Activated CD4-positive, alpha-beta T cell treated with anti-CD3 and anti-CD28 coated beads, Interleukin-2, amount 50 U/mL, for 48 hours (primary cell): ENCODE results near the gene SPO11.

Source experiments
- DNase-seq, 2 experiments: peaks; one replicate each; pipeline ENCODE4 v3.0.0-alpha.2; 2020

SPO11 gene

DNA sequence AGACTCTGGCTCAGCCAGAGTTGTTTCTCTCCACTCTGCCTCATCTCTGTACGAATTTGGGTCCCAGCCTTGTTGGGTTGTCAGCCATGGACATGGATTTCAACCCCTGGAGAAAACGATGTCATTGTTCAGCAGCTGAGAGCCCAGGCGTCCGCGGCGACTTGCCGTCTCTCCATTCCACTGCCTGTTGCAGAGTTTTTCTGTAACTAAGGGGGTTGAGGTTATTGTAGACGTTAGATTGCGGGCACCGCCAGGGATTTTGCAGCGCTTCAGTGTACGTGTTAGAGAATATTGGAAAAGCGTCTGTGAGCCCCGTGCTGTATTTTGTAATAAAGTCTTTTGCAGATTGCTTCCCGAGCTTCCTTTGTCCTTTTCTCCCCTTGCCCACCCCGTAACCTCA, 48.5 kb downstream of the SPO11 start:
- DNase-seq, result no peak

DNA sequence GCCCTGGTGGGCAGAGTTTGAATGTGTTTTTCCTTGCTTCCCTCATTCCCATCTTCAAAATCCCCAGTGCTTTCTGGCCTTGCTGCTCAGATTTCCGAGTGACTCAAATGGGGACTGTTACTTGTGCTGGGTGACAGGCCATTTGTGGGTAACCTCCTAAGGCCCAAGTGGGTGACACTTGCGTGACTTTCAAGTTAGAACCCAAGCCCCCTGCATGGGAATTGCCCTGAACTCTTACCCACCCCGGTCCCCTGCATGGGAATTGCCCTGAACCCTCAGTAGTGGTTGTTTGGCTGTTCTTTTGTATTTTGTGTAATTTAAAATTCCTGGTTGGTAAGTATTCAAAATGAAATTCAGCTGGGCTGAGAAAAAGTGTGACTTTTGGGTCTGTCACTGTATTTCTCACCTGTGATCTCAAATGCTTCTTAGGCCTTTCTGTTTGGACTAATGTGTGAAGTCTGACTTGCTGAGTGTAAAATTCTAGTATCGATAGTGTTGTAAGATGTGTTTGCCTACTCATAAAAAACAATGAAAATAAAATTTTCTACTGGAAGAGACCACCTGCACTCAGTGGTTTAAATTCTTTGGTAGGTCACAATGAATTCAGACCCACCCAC, 49.2 kb downstream of the SPO11 start:
- no peak for DNase-seq

GRCh38 chr20:57379263-57379647, 49.7 kb downstream of the SPO11 start:
- DNase-seq, result no peak

DNA sequence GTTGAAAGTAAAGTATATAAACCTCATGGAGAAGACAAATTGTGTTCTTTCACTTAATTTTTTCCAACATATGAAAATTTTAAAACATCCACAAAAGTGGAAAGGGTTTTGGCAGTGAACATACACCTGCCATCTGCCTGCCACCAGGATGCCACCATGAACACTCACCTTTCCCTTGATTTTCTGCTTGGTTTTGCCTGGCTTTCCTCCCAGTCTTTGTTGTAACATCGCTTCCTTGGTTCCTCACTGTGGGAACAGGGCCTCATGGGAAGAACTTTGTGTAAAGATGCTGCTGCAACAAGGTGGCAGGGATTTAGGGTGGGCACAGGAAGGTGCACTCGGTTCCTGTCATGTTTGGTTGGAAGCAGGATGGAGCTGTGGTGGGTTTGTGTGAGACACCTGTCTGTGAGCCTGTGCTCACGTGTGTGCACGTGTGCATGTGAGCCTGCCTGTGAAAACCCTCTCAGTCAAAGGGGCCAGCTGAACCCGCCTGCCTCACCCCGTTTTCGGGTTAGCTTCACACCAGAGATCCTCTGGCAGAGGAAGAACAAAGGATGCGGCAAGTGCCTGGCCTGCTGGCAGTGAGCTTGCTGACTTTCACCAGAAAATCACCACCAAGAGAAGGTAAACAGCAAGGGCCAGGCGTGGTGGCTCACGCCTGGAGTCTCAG, 50.6 kb downstream of the SPO11 start:
- DNase-seq, result no peak

DNA sequence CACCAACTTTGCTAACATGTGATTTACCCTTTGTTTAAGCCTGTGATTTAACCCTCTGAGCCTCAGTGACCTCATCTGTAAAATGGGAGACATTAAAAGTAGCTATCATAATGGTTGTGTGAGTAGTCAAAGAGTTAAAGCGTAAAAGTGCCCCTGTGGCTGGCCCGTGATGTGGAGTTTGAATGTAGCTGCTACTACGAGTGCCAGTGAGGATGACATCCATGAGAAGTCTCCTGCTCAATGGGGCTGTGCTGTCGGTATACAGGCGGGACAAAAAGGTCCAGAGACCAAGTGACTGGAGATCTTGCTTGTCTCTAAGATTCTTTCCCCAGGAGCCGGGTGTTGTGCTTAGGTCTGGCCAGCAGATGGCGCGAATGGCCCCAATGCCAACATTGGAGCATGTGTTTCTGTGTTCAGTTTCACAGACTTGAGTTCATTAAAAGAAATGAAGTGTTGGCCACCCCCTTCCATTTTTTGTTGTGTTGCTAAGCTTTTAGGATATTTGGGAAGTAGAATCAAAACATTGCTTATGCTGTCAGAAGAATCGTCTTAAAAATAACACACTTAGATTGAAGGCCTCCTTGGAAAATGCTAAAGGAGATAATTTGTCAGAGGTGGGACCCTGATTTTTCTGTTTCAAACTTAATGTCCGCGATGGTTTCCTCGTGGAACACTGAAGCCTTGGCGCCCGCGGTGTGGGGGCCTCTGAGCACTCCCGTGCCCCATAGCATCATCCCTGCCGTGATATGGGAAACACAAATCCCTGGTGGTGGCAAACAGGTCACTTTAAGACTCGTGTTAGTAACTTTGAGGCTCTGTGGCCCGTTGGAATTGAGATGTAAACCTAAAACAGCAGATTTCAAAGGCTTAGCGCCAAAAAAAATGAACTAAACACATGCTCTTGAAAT, 52.2 kb downstream of the SPO11 start:
- DNase-seq, result peak; percentile 87 to 91

GRCh38 chr20:57382516-57382915, 52.9 kb downstream of the SPO11 start:
- no peak for DNase-seq

DNA sequence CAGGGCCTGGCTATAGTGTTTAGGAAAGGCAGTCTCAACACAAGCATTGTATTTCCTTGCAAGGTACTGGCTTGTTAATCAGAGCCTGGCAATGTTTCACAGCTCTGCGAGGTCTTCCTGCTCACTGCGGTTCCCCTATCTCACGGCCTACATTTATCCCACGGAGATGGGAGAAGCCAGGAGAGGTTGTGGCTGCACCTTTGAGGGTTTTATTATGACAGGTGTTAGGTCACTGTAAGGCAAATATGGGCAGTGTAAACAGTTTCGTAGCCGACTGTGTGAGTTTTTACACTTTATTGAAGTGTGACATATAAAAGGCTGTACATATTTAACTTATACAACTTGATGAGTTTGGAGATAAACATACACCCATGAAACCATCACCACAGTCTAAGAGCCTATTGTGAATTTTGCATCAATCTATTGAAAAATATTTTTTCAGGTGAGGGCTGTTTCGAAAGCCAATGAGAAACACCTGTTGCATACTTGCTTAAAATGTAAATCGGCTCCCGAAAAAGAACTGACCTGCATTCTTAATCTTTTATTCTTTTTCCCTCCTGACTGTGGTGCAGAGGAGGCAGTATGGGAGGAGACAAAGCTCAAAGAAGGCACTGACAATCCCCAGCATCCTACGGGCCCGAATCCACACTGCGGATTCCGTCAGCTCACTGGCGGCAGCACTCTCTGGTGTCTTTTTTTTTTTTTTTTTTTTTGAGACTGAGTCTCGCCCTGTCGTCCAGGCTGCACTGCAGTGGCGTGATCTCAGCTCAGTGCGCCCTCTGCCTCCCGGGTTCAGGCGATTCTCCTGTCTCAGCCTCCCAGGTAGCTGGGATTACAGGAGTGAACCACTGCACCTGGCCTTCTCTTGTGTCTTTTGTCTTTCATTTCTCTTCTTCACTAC, 54.1 kb downstream of the SPO11 start:
- DNase-seq, result no peak

- no peak for DNase-seq
These were observed 54.9 kb downstream of the SPO11 start for GRCh38 chr20:57384486-57384885.

DNA sequence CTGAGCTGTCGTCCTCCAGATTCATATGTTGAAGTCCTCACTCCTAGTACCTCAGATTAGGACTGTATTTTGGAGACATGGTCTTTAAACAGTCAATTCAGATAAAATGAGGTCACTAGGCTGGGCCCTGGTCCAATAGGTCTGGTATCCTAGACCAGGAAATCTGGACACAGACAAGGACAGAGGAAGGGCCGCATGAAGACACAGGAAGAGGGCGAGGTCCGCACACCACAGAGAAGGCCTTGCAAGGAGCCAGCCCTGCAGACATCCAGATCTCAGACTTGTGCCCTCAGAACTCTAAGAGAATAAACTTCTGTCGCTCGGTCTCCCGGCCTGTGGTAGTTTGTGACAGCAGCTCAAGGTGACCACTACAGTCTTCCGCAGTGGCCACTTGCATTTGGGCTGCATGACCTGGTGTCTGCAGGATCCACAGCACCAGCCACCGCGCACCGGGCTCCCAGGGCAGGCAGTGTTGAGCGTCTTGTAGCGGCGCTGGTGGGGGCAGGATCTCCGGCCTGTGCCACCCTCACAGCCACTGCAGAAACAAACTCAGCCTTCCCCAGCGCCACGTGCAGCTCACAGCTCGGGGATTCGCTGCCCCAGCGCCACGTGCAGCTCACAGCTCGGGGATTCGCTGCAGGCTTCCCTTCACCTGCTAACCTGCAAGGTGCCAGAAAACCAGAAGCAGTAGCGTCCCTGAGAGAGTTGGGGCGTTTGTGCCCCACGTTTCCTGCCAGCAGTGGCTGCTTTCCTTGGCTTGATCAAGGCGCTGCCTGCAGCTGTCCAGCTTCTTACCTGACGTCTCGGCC, 55.6 kb downstream of the SPO11 start:
- no peak for DNase-seq

- no peak for DNase-seq
These were observed 56.3 kb downstream of the SPO11 start for GRCh38 chr20:57385940-57386339.

DNA sequence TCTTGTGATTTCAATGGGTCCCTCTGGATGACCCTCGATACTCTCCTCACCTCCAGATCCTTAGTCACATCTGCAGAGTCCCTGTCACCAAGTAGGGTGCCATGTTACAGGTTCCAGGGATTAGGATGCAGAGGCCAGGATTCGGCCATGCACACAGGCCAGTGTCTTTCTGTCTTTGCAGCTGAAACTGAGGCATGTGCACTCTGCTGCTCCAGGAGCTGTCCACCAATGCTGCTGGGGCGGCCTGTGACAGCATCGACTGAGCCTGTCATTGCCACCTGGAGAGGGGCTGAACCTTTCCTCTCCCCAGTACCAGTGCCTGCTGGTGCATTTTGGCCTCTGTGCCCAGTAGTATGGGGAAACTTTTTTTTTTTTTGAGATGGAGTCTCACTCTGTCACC, 57.2 kb downstream of the SPO11 start:
- DNase-seq, result no peak

DNA sequence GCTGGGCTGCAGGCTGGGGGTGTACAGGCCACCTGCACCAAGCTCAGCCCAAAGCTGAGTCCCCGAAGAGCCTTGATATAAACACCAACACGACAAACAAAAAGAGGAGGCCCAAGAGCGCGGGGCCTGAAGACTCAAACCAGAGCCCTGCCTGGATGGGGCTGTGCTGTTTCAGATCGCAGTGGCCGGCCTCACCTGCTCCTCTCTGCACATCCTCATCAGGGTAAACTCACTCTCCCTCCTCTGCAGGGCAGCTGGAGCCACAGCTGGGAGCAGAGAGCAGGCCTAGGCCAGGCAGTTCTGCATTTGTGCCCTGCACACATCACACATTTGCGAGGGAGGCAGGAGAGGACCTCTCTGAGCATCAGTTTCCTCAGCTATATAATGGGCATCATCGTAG, 57.9 kb downstream of the SPO11 start:
- DNase-seq, result no peak

- no peak for DNase-seq
These were observed 58.4 kb downstream of the SPO11 start for GRCh38 chr20:57387945-57388371.

- peak; percentile 67 to 72 for DNase-seq
These were observed 59.5 kb downstream of the SPO11 start for GRCh38 chr20:57388953-57389694.

DNA sequence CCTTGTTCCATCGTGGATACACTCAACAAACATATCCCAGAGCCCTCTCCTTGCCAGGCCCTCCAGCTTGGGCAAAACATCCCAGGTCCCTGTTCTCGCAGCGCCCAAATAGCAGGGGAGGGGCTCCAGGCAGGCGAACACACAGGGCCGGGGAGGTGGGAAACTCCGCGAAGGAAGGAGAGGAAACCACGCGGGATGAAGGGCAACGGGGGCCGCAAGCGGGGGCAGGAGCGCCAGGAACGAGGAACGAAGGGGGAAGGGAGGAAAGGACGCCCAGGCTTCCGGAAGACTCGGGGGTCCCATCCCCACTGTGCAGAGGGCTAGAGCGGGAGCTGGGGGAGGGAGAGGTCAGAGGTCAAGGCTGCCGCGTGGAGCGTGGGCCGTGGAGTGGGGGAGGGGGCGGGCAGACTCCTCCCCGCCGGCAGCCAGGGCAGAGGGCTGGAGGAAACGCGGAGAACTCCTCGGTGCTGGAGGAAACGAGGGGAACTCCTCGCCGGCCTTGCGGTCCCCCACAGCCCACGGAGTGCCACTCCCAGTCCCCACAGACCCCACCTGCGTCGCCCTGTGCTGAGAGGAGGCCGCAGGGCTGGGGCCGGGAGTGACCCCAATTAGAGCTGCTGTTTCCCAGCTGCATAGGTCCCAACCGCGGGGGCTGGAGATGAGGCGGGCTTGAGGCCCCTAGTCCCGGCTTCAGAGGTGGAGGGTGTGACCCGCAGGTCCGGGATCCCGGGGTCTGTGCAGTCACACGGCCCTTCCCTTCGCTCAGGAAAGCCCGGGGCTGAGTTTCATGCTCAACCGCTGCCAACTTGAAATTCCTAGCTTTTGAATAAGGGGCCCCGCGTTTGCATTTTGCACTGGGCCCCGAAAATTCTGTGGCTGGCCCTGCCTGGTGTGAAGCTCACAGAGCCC, 60.3 kb downstream of the SPO11 start:
- peak; percentile 73 to 77 for DNase-seq

- peak; percentile 77 to 81 for DNase-seq
These were observed 61.2 kb downstream of the SPO11 start, which contains the start of gene RBM38 for GRCh38 chr20:57390604-57391438. Gene RBM38 (plus strand): TSS chr20:57391396. CDS start chr20:57391582, 186 bp downstream.

DNA sequence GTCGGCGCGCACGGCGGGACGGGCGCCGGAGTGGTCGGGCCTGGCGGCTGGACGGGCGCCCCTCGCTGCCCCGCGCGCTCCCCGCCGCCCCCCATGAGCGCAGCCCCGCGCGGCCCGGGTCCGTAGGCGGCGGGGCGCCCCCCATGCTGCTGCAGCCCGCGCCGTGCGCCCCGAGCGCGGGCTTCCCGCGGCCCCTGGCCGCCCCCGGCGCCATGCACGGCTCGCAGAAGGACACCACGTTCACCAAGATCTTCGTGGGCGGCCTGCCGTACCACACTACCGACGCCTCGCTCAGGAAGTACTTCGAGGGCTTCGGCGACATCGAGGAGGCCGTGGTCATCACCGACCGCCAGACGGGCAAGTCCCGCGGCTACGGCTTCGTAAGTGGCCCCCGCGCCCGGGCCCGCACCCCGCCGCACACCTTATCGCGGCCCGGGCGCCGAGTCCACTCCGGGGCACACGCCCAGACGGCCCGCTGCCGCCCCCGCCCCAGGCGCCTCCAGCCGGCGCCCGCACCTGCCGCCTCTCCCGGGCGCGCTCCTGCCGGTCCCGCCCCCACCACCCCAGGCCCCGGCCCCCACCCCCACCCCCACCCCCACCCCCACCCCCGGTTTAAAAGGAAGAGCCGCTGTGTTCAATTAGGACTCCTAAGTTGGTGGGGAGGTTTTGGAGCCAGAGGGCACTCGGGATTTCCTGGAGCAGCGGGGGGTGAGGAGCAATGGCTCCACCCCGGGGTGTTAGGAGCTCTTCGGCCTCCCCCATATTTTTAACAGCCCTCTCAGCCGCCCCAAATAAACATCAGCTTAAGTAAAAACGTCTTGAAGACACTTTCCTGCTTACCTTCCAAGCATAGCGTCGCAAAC, 62.1 kb downstream of the SPO11 start:
- peak; percentile 30 to 44 for DNase-seq
